ENCODE measurements around the gene PRAMEF6.
"Not testable (repeated sequence)": the region's sequence is repeated elsewhere in the genome, so short reads cannot be mapped to it uniquely, and the experiment has no call there.

Gene PRAMEF6

DNA sequence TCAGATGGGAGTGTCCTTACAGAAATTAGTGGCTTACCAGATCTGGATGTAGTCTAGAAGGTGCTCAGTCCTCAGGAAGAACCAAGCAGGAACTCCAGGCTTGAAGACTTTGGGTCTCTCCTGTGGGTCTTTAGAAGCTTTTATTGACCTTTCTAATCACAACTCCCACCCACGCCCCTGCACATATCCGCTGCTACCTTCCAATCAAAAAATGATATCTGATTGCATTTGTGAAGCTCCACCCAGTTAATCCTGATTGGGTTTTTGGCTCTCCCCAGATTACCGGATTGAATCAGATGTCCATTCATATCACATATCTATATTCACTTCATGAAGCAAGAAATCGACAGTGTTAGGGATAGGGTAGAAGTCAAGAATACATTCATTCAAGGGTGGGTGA lies at the start of gene PRAMEF6:
Gene PRAMEF6, minus strand, starts transcription at position 101 of the 400 bp plus-strand sequence. CDS start 5,062 bp downstream, outside the sequence.
- not testable (repeated sequence) for DNase-seq (ENCODE audit: low spot score)

DNA sequence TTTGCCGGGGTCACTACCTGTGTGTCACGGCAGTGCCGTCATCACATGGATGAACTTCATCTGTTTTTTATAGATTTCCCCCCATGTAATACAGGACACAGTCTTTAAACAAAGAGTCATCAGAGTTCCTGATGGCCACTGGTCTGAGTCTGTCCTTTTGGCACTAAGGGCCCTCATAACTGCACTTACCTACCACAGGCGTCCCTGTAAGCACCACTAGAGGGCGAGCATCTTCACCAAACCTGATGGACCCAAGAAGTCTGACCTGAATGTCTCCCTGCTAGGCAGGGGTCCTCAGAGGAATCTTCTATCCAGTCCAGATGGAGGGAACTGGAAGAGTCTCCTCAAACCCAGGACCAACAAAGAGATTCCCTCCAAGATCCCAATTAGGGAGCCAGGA lies 23.0 kb downstream of the PRAMEF6 start:
- DNase-seq (ENCODE audit: low spot score): not testable (repeated sequence)

DNA sequence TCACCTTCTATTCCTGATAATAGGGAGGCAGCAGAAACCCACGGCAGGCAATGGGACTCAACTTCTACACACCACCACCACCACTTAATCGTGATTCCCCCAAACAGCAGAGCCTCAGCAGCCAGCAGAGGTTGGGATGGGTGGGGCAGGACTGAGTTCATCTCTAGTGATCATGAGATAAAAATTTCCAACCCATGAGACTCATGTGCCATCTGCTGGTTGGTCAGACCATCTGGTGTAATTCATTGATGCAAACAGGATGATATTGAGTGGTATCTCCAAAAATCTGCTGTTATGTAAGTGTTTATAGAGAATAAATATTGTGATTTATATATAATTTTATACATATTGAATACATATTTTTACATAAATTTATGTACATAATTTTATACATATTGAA lies 25.6 kb downstream of the PRAMEF6 start:
- not testable (repeated sequence) for DNase-seq (ENCODE audit: low spot score)

DNA sequence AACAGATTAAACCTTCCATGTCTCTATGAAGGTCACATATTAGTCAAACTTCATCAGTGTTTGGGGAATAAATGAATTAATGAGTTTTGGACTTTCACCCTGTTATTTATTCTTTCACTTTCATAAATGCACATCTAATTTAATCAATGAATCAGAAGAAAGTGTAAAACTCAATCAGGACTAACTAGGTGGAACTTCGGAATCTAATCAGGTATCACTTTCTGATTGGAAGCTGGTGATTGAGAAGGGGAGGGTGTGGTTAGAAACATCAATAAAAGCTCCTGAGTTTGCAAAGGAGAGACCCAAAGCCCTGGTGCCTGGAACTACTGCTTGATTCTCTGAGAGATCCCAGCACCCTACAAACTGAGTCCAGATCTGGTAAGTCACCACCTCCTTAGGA lies 31.1 kb downstream of the PRAMEF6 start, which contains the start of gene PRAMEF7:
Gene PRAMEF7, plus strand, starts transcription at position 301 of the 400 bp plus-strand sequence. CDS start 1,083 bp downstream, outside the sequence.
- DNase-seq (ENCODE audit: low spot score): not testable (repeated sequence)

DNA sequence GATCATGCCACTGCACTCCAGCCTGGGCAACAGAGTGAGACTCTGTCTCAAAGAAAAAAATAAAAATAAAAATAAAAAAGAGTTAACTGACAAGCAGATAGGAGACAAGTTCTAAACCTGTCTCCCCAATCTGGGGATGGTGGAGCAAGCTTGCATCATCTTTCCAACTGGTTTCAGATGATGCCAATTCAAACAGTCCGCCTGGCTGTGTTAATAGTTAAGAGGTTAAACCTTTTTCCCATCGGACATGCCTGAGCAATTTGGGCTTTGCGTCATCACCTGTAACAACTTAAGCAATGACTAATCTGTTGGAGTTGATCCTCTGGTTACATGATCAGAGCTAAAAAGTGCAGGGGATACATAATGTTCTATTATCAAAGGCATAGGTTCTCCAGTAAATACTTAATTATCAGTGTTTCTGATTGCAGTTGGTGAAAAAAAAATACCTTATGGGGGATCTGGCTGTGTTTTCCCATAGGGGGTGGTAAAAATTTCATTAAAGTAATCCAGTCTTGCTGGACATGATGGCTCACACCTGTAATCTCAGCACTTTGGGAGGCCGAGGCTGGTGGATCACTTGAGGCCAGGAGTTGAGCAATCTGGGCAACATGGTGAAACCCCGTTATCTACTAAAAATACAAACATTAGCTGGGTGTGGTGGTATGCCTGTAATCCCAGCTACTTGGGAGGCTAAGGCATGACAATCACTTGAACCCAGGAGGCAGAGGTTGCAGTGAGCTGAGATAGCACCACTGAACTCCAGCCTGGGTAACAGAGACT lies 43.4 kb downstream of the PRAMEF6 start:
- DNase-seq (ENCODE audit: low spot score): not testable (repeated sequence)

DNA sequence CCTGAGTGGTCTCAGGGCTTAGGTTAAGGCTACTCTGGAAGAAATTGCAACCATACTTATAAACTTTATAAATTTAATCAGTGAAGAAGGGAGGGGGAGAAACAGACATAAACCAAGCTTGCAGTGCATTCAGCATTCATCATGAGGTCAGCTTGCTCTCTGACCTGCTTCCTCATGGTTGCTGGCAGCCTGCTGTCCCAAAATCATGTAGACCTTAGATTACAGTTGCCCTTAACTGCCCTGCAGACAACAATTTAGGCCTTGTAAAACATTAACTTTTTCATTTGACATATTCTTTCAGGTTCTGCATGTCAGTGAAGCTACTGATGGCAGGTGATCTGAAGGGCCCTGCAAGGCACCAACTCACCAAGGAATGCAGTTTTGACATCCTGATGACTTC lies 48.2 kb downstream of the PRAMEF6 start:
- DNase-seq (ENCODE audit: low spot score): not testable (repeated sequence)

DNA sequence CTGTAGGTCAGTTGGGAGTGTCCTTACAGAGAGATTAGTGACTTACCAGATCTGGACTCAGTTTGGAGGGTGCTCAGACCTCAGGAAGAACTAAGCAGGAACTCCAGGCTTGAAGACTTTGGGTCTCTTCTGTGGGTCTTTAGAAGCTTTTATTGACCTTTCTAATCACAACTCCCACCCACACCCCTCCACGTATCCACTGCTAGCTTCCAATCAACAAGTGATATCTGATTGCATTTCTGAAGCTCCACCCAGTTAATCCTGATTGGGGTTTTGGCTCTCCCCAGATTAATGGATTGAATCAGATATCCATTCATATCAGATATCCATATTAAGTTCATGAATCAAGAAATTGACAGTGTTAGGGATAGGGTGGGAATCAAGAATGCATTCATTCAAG lies 49.2 kb downstream of the PRAMEF6 start, which contains the start of gene PRAMEF10:
Gene PRAMEF10, minus strand, starts transcription at position 101 of the 400 bp plus-strand sequence. CDS start 2,423 bp downstream, outside the sequence.
- DNase-seq (ENCODE audit: low spot score): not testable (repeated sequence)
